Astrocyte (in vitro differentiated cells and primary cell): Measurements from ENCODE around the gene SLC9A7. TPM values are rescaled to one million over a fixed set of nuclear protein-coding genes. Genes with fewer than 3 reads are reported as not detected.
A peak's percentile ranks its signal among the peaks of the same experiment; 100 is the strongest.

Experiments used
- DNase-seq: peaks from one replicate; pipeline ENCODE4 v3.0.0-alpha.2; 2010; ENCODE audit warnings: low read depth
- FAIRE-seq: peaks from 2 replicates; lab custom pipeline; 2011; peaks lifted over from hg19 to GRCh38; lab: Jason Lieb, UNC
- H2AFZ ChIP-seq: 2 replicates; pipeline ENCODE4 v1.6.0; 2012; ENCODE audit warnings: low read depth, low read length, inconsistent platforms
- H3K27ac ChIP-seq: 2 replicates; pipeline ENCODE4 v1.5.1; 2011; ENCODE audit warnings: low read depth, low read length, inconsistent platforms
- H3K27me3 ChIP-seq: 2 replicates; pipeline ENCODE4 v1.6.0; 2011; ENCODE audit warnings: low read length, inconsistent platforms; ENCODE audit not compliant: insufficient read depth
- H3K36me3 ChIP-seq: 2 replicates; pipeline ENCODE4 v1.5.1; 2011; ENCODE audit warnings: low read length, inconsistent platforms; ENCODE audit not compliant: insufficient read depth
- H3K4me1 ChIP-seq: 2 replicates; pipeline ENCODE4 v1.5.1; 2011; ENCODE audit warnings: low read length, inconsistent platforms; ENCODE audit not compliant: insufficient read depth
- H3K4me2 ChIP-seq: 2 replicates; pipeline ENCODE4 v1.6.0; 2012; ENCODE audit warnings: low read length, inconsistent platforms
- H3K4me3 ChIP-seq: 2 replicates; pipeline ENCODE4 v1.5.1; 2011; ENCODE audit warnings: low read depth, mild to moderate bottlenecking, low read length, inconsistent platforms; ENCODE audit not compliant: insufficient read depth
- H3K79me2 ChIP-seq: 2 replicates; pipeline ENCODE4 v1.6.0; 2012; ENCODE audit warnings: mild to moderate bottlenecking, low read length, inconsistent platforms; ENCODE audit not compliant: insufficient read depth
- H3K9ac ChIP-seq: 2 replicates; pipeline ENCODE4 v1.6.0; 2012; ENCODE audit warnings: mild to moderate bottlenecking, low read length, inconsistent platforms
- H3K9me3 ChIP-seq: 2 replicates; pipeline ENCODE4 v1.5.1; 2012; ENCODE audit warnings: low read depth, mild to moderate bottlenecking, low read length, inconsistent platforms; ENCODE audit not compliant: insufficient read depth
- H4K20me1 ChIP-seq: 2 replicates; pipeline ENCODE4 v1.6.0; 2012; ENCODE audit warnings: low read length, inconsistent platforms; ENCODE audit not compliant: insufficient read depth
- H3K27ac Mint-ChIP-seq: one replicate; pipeline ENCODE4 v1.8.0; 2021; ENCODE audit warnings: mild to moderate bottlenecking, mixed read lengths; ENCODE audit not compliant: unreplicated experiment
- H3K27me3 Mint-ChIP-seq: one replicate; pipeline ENCODE4 v1.8.0; 2021; ENCODE audit warnings: low read depth, mixed read lengths; ENCODE audit not compliant: unreplicated experiment
- H3K36me3 Mint-ChIP-seq: one replicate; pipeline ENCODE4 v1.8.0; 2021; ENCODE audit warnings: low read depth, mixed read lengths; ENCODE audit not compliant: unreplicated experiment
- H3K4me1 Mint-ChIP-seq: one replicate; pipeline ENCODE4 v1.8.0; 2021; ENCODE audit warnings: low read depth, mixed read lengths; ENCODE audit not compliant: unreplicated experiment
- H3K4me3 Mint-ChIP-seq: one replicate; pipeline ENCODE4 v1.8.0; 2021; ENCODE audit warnings: mild to moderate bottlenecking, moderate library complexity, mixed read lengths; ENCODE audit not compliant: unreplicated experiment
- H3K9me3 Mint-ChIP-seq: one replicate; pipeline ENCODE4 v1.8.0; 2021; ENCODE audit warnings: mild to moderate bottlenecking, mixed read lengths; ENCODE audit not compliant: unreplicated experiment
- CTCF ChIP-seq: IDR thresholded peaks from 2 replicates; pipeline ENCODE4 v1.5.1; 2011; ENCODE audit warnings: low read depth, mild to moderate bottlenecking, inconsistent platforms, low read length, moderate library complexity; ENCODE audit not compliant: insufficient read depth
- EZH2 ChIP-seq: IDR thresholded peaks from 2 replicates; pipeline ENCODE4 v1.6.1; 2012; ENCODE audit warnings: mild to moderate bottlenecking, low read length, inconsistent platforms; ENCODE audit not compliant: insufficient read depth
- total RNA-seq: library from RNA; stranded (reverse); gene quantifications from 2 replicates; pipeline ENCODE4 v1.2.1, GENCODE V29; 2021

Gene SLC9A7
- total RNA-seq, 1 donor from 2014 or later: 21.0 TPM

DNA sequence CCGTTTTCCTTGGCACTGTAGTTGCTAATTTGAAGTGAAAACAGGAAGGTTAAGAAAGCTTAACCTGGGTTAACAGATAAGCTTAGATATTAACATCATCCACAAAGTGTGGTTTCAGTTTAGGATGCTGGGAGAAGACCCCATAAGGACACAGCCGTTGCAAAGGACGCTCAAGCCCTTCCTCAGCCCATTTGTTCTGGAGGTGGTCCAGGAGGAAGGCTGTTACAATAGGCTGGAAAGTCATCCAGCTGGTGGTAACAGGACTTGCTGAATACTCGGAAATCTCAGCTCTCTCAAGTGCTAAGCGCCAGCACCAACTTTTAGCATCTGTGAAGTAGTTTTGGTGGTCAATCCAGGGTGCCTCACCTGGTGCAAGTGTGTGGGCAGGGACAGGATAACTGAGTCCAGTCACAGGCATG, 171.2 kb downstream of the SLC9A7 start:
- Mint-ChIP-seq H3K27ac (peak overlapping the region; percentile 24), H3K4me1 (peaks cover 24% of the 10 kb centered on the region), H3K4me3 (no peak overlapping the region), H3K9me3 (no peaks in the 10 kb centered on the region), H3K27me3 (no peaks in the 10 kb centered on the region), H3K36me3 (no peaks in the 10 kb centered on the region)
- peak overlapping the region; percentile 1 for H3K4me3 ChIP-seq
- FAIRE-seq: no peak
- H3K36me3 ChIP-seq: no peaks in the 10 kb centered on the region
- peak overlapping the region; percentile 82 for H3K4me2 ChIP-seq
- peaks cover 11% of the 10 kb centered on the region for H3K79me2 ChIP-seq
- H3K27me3 ChIP-seq: no peaks in the 10 kb centered on the region
- TF ChIP-seq EZH2 (no peak), CTCF (no peak)
- H3K9ac ChIP-seq: peak overlapping the region; percentile 55
- H3K4me1 ChIP-seq: peaks cover 34% of the 10 kb centered on the region
- H2AFZ ChIP-seq: no peak overlapping the region
- DNase-seq: peak; percentile 30
- H3K9me3 ChIP-seq: no peaks in the 10 kb centered on the region
- peak overlapping the region; percentile 81 for H3K27ac ChIP-seq
- H4K20me1 ChIP-seq: no peaks in the 10 kb centered on the region

GRCh38 chrX:46587158-46587557, 171.8 kb downstream of the SLC9A7 start:
- H3K4me3 ChIP-seq: no peak overlapping the region
- H3K79me2 ChIP-seq: peaks cover 11% of the 10 kb centered on the region
- H3K27ac ChIP-seq: peak overlapping the region; percentile 81
- no peak overlapping the region for H2AFZ ChIP-seq
- no peaks in the 10 kb centered on the region for H3K27me3 Mint-ChIP-seq
- H4K20me1 ChIP-seq: no peaks in the 10 kb centered on the region
- H3K36me3 Mint-ChIP-seq: no peaks in the 10 kb centered on the region
- H3K9me3 Mint-ChIP-seq: no peaks in the 10 kb centered on the region
- peak overlapping the region; percentile 73 for H3K27ac Mint-ChIP-seq
- peak overlapping the region; percentile 82 for H3K4me2 ChIP-seq
- H3K36me3 ChIP-seq: no peaks in the 10 kb centered on the region
- peaks cover 40% of the 10 kb centered on the region for H3K4me1 ChIP-seq
- H3K4me1 Mint-ChIP-seq: peaks cover 30% of the 10 kb centered on the region
- TF ChIP-seq CTCF (no peak), EZH2 (no peak)
- H3K9me3 ChIP-seq: no peaks in the 10 kb centered on the region
- peak; percentile 52 for DNase-seq
- H3K4me3 Mint-ChIP-seq: no peak overlapping the region
- H3K9ac ChIP-seq: peak overlapping the region; percentile 55
- H3K27me3 ChIP-seq: no peaks in the 10 kb centered on the region
- no peak for FAIRE-seq

GRCh38 chrX:46584736-46585135, 174.2 kb downstream of the SLC9A7 start:
- H3K36me3 Mint-ChIP-seq: no peaks in the 10 kb centered on the region
- no peak overlapping the region for H3K4me3 Mint-ChIP-seq
- H3K4me3 ChIP-seq: no peak overlapping the region
- H3K9me3 ChIP-seq: no peaks in the 10 kb centered on the region
- no peaks in the 10 kb centered on the region for H3K36me3 ChIP-seq
- no peak overlapping the region for H3K27ac Mint-ChIP-seq
- no peaks in the 10 kb centered on the region for H3K9me3 Mint-ChIP-seq
- H3K27ac ChIP-seq: no peak overlapping the region
- no peak for DNase-seq
- H3K79me2 ChIP-seq: peaks cover 15% of the 10 kb centered on the region
- no peak overlapping the region for H3K4me2 ChIP-seq
- H3K27me3 ChIP-seq: no peaks in the 10 kb centered on the region
- H3K9ac ChIP-seq: no peak overlapping the region
- H2AFZ ChIP-seq: no peak overlapping the region
- peaks cover 32% of the 10 kb centered on the region for H3K4me1 Mint-ChIP-seq
- no peak for TF ChIP-seq EZH2
- TF ChIP-seq CTCF: no peak
- H3K4me1 ChIP-seq: peaks cover 42% of the 10 kb centered on the region
- no peak for FAIRE-seq
- no peaks in the 10 kb centered on the region for H4K20me1 ChIP-seq
- H3K27me3 Mint-ChIP-seq: no peaks in the 10 kb centered on the region
